HAP-1 (cell line): Measurements from ENCODE around the gene MKLN1.
"Not testable (repeated sequence)": the region's sequence is repeated elsewhere in the genome, so short reads cannot be mapped to it uniquely, and the experiment has no call there.

ENCODE experiments used
- DNase-seq, 2 experiments: peaks; one replicate each; pipeline ENCODE4 v3.0.0-alpha.2; 2016 to 2020; ENCODE audit warnings: low spot score in 2 of 2
- H3K27me3 ChIP-seq: fragments of 250-450 bp; sonication (Bioruptor Pico); 2 replicates; pipeline ENCODE4 v1.5.1; 2020; ENCODE audit warnings: low read depth, mild to moderate bottlenecking, moderate library complexity
- H3K36me3 ChIP-seq: fragments of 250-450 bp; sonication (Bioruptor Pico); replicated peaks from 2 replicates; pipeline ENCODE4 v1.5.1; 2020; ENCODE audit warnings: mild to moderate bottlenecking
- H3K4me1 ChIP-seq: fragments of 250-450 bp; sonication (Bioruptor Pico); 2 replicates; pipeline ENCODE4 v1.5.1; 2020; ENCODE audit warnings: mild to moderate bottlenecking
- H3K4me3 ChIP-seq: fragments of 250-450 bp; sonication (Bioruptor Pico); 2 replicates; pipeline ENCODE4 v1.5.1; 2020; ENCODE audit warnings: mild to moderate bottlenecking, moderate library complexity
- H3K9me3 ChIP-seq: fragments of 250-450 bp; sonication (Bioruptor Pico); 2 replicates; pipeline ENCODE4 v1.5.1; 2020; ENCODE audit warnings: mild to moderate bottlenecking, moderate library complexity
- in situ Hi-C: fragments of 300-500 bp; cut with MboI; formaldehyde crosslinking; loops from 3 replicates; pipeline ENCODE4 v1.14.3; 2020; ENCODE audit warnings: low sequenced_read_pairs, inconsistent platforms, mixed read lengths

Gene MKLN1

DNA sequence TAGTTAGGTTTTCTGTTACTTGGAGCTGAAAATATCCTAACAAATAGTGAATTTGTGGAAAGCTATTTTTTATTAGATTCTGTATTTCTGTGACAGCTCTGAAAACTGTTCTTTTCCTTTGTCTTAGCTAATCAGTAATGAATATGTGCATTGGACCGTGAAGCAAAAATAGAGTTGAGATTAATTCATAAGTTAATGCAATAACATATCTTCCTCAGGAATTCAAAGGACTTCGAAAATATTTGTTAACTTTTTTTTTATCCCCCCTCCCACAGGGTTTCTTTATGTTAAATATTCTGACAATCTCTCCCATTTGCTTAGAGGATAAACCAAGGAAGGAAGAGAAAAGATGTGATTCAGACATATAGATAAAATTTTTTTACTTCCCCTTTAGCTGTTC lies 127.3 kb downstream of the MKLN1 start:
- H3K4me3 ChIP-seq = no peak overlapping the region

DNA sequence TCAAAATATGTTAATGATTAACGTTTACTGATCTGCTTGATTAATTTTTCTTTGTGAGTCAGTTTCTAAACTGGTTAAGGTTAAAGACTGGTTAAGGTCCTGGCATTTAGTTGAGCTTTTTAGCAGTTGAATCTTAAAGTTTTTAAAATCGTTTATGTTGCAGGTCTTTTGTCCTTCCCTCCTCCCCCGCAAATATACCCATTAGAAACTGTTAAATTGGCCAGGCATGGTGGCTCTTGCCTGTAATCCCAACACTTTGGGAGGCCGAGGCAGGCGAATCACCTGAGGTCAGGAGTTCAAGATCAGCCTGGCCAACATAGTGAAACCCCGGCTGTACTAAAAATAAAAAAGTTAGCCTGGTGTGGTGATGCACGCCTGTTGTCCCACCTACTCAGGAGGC lies 127.9 kb downstream of the MKLN1 start:
- H3K4me3 ChIP-seq = no peak overlapping the region
- in situ Hi-C loops = no loop called here
- no peaks in the 10 kb centered on the region for H3K9me3 ChIP-seq
- H3K4me1 ChIP-seq = no peaks in the 10 kb centered on the region
- no peaks in the 10 kb centered on the region for H3K27me3 ChIP-seq
- peaks cover 4% of the 10 kb centered on the region; the same call in 1 of the 2 replicates for H3K36me3 ChIP-seq
- no peak for DNase-seq

More for the DNA sequence above, 127.3 kb downstream of the MKLN1 start:
- no peaks in the 10 kb centered on the region for H3K9me3 ChIP-seq
- peaks cover 4% of the 10 kb centered on the region; the same call in 1 of the 2 replicates for H3K36me3 ChIP-seq
- no peaks in the 10 kb centered on the region for H3K4me1 ChIP-seq
- no peaks in the 10 kb centered on the region for H3K27me3 ChIP-seq
- in situ Hi-C loops = no loop called here
- no peak for DNase-seq

GRCh38 chr7:131456338-131456737 lies 128.7 kb downstream of the MKLN1 start:
- no peak for DNase-seq
- Histone ChIP-seq H3K27me3 (no peaks in the 10 kb centered on the region), H3K36me3 (peaks cover 4% of the 10 kb centered on the region; the same call in 1 of the 2 replicates), H3K4me1 (no peaks in the 10 kb centered on the region), H3K4me3 (no peak overlapping the region), H3K9me3 (no peaks in the 10 kb centered on the region)
- in situ Hi-C loops = no loop called here

DNA sequence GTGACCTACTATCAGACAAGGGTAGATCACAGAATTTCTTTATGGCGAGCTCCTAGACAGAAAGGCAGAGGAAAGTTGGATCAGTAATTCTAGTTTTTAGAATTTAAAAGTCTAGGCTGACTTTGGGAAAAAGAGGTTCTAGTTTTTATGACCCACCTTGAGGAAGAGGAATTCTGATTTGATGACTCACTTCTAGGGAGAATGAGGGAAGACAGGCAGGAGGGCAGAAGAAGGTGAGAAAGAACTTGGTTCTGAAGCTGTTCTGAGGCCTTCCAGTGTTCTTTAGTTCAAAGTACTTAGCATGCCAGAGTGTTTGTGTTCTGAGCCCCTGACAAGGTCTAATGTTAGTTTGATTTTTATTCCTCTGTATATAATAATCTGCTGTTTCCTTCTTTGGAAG lies 131.6 kb downstream of the MKLN1 start:
- H3K4me1 ChIP-seq = no peaks in the 10 kb centered on the region
- DNase-seq = no peak
- in situ Hi-C loops = no loop called here
- H3K9me3 ChIP-seq = no peaks in the 10 kb centered on the region
- H3K36me3 ChIP-seq = peaks cover 4% of the 10 kb centered on the region; the same call in 1 of the 2 replicates
- no peak overlapping the region for H3K4me3 ChIP-seq
- no peaks in the 10 kb centered on the region for H3K27me3 ChIP-seq

GRCh38 chr7:131462059-131462458 lies 134.4 kb downstream of the MKLN1 start:
- in situ Hi-C loops = no loop called here
- H3K27me3 ChIP-seq = no peaks in the 10 kb centered on the region
- no peak for DNase-seq
- no peak overlapping the region for H3K4me3 ChIP-seq
- peaks cover 9% of the 10 kb centered on the region; the same call in 1 of the 2 replicates for H3K36me3 ChIP-seq
- no peaks in the 10 kb centered on the region for H3K9me3 ChIP-seq
- H3K4me1 ChIP-seq = peaks cover 5% of the 10 kb centered on the region

DNA sequence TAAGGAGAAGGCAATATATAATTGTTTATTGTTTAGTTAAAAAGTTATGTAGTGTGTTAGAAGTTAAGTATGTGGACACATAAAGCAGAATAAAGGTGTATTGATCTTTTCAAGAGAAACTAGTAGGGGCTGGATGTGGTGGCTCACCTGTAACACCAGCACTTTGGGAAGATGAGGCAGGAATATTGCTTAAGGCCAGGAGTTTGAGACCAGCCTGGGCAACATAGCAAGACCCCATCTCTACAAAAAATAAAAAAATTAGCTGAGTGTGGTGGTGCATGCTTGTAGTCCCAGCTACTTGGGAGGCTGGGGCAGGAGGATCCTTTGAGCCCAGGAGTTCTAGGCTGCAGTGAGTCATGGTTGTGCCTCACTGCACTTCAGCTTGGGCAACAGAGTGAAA lies 135.0 kb downstream of the MKLN1 start:
- H3K9me3 ChIP-seq, in situ Hi-C loops, DNase-seq, H3K4me1 ChIP-seq, H3K4me3 ChIP-seq, H3K27me3 ChIP-seq: not testable (repeated sequence)
- peaks cover 13% of the 10 kb centered on the region; the same call in 1 of the 2 replicates for H3K36me3 ChIP-seq

DNA sequence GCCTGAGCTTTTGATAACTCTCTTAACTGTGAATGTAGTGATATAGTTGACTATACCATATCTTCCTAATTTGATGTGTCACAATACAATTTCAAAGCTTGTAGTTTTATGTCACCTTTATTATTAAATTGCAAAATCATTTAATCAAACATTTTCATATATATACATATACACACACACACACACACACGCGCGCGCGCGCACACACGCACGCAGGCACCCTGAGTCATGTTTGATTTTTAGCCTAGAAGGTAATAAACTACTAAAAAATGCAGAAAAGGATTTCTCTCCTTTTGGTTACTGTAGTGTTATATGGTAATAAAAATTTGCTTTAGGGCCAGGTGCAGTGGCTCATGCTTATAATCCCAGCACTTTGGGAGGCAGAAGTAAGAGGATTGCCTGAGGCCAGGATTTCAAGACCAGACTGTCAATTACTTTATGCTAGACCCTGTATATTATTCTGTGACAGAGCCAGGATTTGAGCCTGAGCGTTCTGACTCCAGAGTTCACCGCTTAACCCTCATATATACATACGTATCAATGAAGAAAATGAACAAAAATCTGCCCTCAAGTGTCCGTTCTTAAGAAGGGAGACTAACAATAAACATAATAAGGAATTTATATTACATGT lies 139.2 kb downstream of the MKLN1 start:
- Histone ChIP-seq H3K36me3 (peaks cover 29% of the 10 kb centered on the region), H3K4me1 (peaks cover 10% of the 10 kb centered on the region), H3K4me3 (no peak overlapping the region), H3K9me3 (no peaks in the 10 kb centered on the region), H3K27me3 (no peaks in the 10 kb centered on the region)
- peak; percentile 60 to 82 for DNase-seq
- in situ Hi-C loops = no loop called here

DNA sequence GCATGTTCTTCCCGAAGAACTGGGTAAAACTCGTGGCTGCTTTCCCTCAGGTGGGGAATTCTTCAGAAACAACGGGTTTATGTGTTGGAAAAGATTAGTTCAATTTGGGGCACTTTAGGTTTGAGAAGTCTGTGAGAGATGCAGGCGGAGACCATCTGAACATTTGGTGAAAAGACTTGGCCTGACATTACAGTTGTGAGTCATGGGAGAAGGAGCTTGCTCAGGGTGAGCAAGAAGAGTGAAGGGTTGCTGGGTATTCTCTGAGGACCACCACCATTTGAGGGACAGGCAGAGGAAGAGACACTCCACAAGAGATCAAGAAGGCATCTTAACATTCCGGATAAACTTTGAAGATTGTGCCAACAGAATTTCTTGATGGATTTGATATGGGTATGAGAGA lies 140.1 kb downstream of the MKLN1 start:
- Histone ChIP-seq H3K9me3 (no peaks in the 10 kb centered on the region), H3K4me3 (no peak overlapping the region), H3K36me3 (peaks cover 31% of the 10 kb centered on the region), H3K4me1 (peaks cover 10% of the 10 kb centered on the region), H3K27me3 (no peaks in the 10 kb centered on the region)
- DNase-seq = no peak
- in situ Hi-C loops = no loop called here

DNA sequence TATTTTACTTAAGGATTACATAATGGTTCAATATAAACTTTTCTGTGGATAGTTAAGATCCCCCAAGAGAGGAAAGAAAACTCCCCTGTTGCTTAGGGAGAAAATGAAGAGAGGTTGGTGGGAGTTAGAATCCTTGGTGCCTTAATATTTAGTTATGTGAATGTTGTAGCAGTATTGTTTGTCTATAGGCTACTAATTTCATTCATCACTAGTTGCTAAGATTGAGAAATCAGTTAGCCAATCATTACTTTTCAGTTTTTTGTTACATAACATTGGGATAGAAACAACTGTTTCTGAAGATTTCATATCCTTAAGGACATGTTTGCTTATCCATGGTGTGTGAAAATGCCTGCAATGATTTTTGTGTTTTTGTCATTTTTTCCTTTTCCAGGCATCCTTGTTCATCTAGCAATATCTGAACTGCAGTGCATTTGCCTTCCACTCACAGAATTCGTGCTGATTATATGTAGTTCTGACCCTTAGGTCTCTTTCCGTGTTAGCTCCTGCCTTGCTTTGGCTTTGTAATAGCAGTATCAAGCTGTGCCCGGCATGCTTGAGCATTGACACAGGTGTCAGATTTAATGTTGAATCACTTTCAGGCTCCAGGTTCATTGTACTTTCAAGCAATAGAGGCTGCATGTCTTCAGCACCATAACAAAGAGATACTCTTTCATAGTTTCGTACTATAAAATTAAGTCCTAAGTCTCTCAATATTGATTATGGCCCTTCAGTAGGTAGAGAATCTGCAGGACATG lies 143.8 kb downstream of the MKLN1 start:
- peaks cover 32% of the 10 kb centered on the region for H3K36me3 ChIP-seq
- no peaks in the 10 kb centered on the region for H3K9me3 ChIP-seq
- peaks cover 8% of the 10 kb centered on the region for H3K4me1 ChIP-seq
- no peaks in the 10 kb centered on the region for H3K27me3 ChIP-seq
- no peak for DNase-seq
- in situ Hi-C loops = no loop called here
- no peak overlapping the region for H3K4me3 ChIP-seq

- Histone ChIP-seq H3K36me3 (peaks cover 13% of the 10 kb centered on the region), H3K4me1 (peaks cover 10% of the 10 kb centered on the region), H3K27me3 (no peaks in the 10 kb centered on the region), H3K9me3 (no peaks in the 10 kb centered on the region), H3K4me3 (no peak overlapping the region)
- DNase-seq = no peak
- in situ Hi-C loops = no loop called here
Measured at GRCh38 chr7:131476740-131477139, 149.1 kb downstream of the MKLN1 start.

GRCh38 chr7:131480384-131481315 lies 153.0 kb downstream of the MKLN1 start:
- Histone ChIP-seq H3K27me3 (no peaks in the 10 kb centered on the region), H3K36me3 (no peaks in the 10 kb centered on the region), H3K9me3 (no peaks in the 10 kb centered on the region), H3K4me3 (no peak overlapping the region), H3K4me1 (peaks cover 10% of the 10 kb centered on the region)
- in situ Hi-C loops = no loop called here
- no peak for DNase-seq

GRCh38 chr7:131482800-131483199 lies 155.1 kb downstream of the MKLN1 start:
- H3K4me3 ChIP-seq = no peak overlapping the region
- H3K9me3 ChIP-seq = no peaks in the 10 kb centered on the region
- no peaks in the 10 kb centered on the region for H3K27me3 ChIP-seq
- H3K4me1 ChIP-seq = peaks cover 10% of the 10 kb centered on the region
- H3K36me3 ChIP-seq = 0 out of 2 replicates have a peak, but pooled peaks cover 5% of the 10 kb centered on the region
- in situ Hi-C loops = no loop called here
- DNase-seq = no peak

GRCh38 chr7:131483586-131483985 lies 155.9 kb downstream of the MKLN1 start:
- in situ Hi-C loops = no loop called here
- no peak for DNase-seq
- Histone ChIP-seq H3K27me3 (no peaks in the 10 kb centered on the region), H3K9me3 (no peaks in the 10 kb centered on the region), H3K4me3 (no peak overlapping the region), H3K4me1 (peaks cover 10% of the 10 kb centered on the region), H3K36me3 (0 out of 2 replicates have a peak, but pooled peaks cover 5% of the 10 kb centered on the region)
